Measurements from ENCODE around the gene KPTN.
A peak's percentile ranks its signal among the peaks of the same experiment; 100 is the strongest.

The KPTN gene

GRCh38 chr19:47464675-47465419, 19.2 kb downstream of the KPTN start:
- no peak for DNase-seq

- DNase-seq, result no peak
These were observed 22.1 kb downstream of the KPTN start for GRCh38 chr19:47461876-47462275.

GRCh38 chr19:47459477-47459876, 24.5 kb downstream of the KPTN start:
- no peak for DNase-seq

GRCh38 chr19:47458672-47459071, 25.3 kb downstream of the KPTN start:
- no peak for DNase-seq

- DNase-seq, result no peak
These were observed 27.1 kb downstream of the KPTN start for GRCh38 chr19:47456721-47457474.

- no peak for DNase-seq
These were observed 33.5 kb downstream of the KPTN start for GRCh38 chr19:47450478-47450877.

- DNase-seq, result no peak
These were observed 35.7 kb downstream of the KPTN start for GRCh38 chr19:47448360-47448727.

GRCh38 chr19:47447470-47448359, 36.3 kb downstream of the KPTN start:
- DNase-seq, result no peak

- no peak for DNase-seq
These were observed 37.2 kb downstream of the KPTN start for GRCh38 chr19:47446534-47447469.

GRCh38 chr19:47445937-47446402, 38.0 kb downstream of the KPTN start:
- peak; percentile 16 for DNase-seq

- no peak for DNase-seq
These were observed 38.5 kb downstream of the KPTN start for GRCh38 chr19:47445527-47445926.

GRCh38 chr19:47444388-47444821, 39.6 kb downstream of the KPTN start:
- no peak for DNase-seq

GRCh38 chr19:47443331-47443730, 40.7 kb downstream of the KPTN start:
- DNase-seq, result no peak

GRCh38 chr19:47438793-47439220, 45.2 kb downstream of the KPTN start:
- DNase-seq, result no peak

GRCh38 chr19:47437500-47437899, 46.5 kb downstream of the KPTN start:
- DNase-seq, result no peak

- DNase-seq, result peak; percentile 69
These were observed 47.2 kb downstream of the KPTN start for GRCh38 chr19:47436712-47437401.

GRCh38 chr19:47435883-47436417, 48.1 kb downstream of the KPTN start:
- DNase-seq, result no peak

GRCh38 chr19:47435196-47435595, 48.8 kb downstream of the KPTN start:
- no peak for DNase-seq

GRCh38 chr19:47434088-47434487, 49.9 kb downstream of the KPTN start:
- DNase-seq, result no peak

GRCh38 chr19:47433121-47433520, 50.9 kb downstream of the KPTN start:
- no peak for DNase-seq

- DNase-seq, result no peak
These were observed 51.5 kb downstream of the KPTN start for GRCh38 chr19:47432499-47432898.
